ENCODE results near the gene TTC7B. TPM values are rescaled to one million over a fixed set of nuclear protein-coding genes. Genes with fewer than 3 reads are reported as not detected.

Gene TTC7B
- total RNA-seq, 2 donors from 2014 or later, result 25.0 to 40.7 TPM

DNA sequence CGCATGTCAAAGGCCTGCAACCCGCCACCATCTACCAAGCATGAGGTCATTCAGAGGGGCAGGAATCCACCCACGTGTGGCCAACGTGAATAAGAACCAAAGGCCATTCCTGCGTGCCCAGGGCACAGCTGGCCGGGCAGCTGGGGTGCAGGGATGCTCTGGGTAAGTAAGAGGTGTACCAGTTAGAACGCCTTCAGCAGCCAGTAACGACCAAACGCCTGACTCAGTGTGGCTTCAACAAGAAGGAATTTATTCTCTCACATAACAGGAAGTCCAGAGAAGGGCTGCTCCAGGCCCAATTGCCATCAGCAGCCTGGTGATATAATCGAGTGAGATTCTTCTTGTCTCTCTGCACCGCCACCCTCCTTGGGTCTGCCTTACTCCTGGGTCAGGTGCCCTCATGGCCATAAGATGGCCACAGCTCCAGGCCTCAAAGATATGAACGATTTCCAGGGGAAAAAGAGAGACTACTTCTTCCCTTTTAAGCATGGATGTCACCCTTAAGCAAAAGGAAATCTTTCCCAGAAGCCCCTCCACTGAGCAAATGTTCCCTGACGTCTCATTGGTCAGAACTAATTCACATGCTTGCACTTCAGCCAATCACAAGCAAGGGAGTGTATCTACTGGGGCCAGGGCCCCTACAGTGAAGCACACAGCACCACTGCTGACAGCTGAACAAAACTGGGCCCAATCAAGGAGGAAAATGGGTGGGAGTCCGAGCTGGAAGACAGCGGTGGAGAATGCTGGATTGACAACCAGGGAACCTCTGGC is 7.3 kb downstream of the TTC7B start:
- Histone ChIP-seq H3K27ac (no peak overlapping the region), H3K36me3 (no peaks in the 10 kb centered on the region), H3K4me3 (no peak overlapping the region), H3K27me3 (replicated peaks; ENCODE audit: insufficient read depth) (no peaks in the 10 kb centered on the region), H3K9me3 (no peaks in the 10 kb centered on the region), H3K4me1 (replicated peaks) (no peaks in the 10 kb centered on the region)
- intact Hi-C loops (cut with DNase I), result no loop called here
- TF ChIP-seq CTCF (IDR thresholded peaks at IDR 0.05) (no peak), POLR2AphosphoS5 (IDR thresholded peaks at IDR 0.05) (no peak), POLR2A (IDR thresholded peaks at IDR 0.05) (no peak)
- WGBS, result 93% methylated on average over 15 of the region's 15 CpGs
- DNase-seq (ENCODE audit: low spot score), result no peak

DNA sequence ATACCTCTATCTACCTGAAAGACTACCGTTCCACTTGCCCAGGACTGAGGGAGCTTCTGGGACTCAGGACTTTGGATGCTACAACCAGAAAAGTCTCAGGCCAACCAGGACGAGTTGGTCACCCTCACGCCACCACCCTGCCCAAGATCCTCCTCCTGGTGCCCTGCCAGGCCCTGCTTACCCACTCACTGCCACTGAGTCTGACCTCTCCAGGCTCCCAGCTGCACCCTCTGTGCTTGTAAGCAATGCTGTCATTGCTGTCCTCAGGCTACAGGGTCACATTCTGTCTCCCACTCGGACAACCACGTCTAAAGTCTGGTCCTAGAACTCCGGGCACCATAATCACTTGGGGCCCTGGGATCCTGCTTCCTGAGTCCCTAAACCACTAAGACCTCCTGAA is 9.2 kb downstream of the TTC7B start:
- no peak for DNase-seq (ENCODE audit: low spot score)
- 82% methylated on average over 6 of the region's 6 CpGs for WGBS
- Histone ChIP-seq H3K4me1 (replicated peaks) (no peaks in the 10 kb centered on the region), H3K9me3 (no peaks in the 10 kb centered on the region), H3K36me3 (no peaks in the 10 kb centered on the region), H3K27ac (no peak overlapping the region), H3K27me3 (replicated peaks; ENCODE audit: insufficient read depth) (no peaks in the 10 kb centered on the region), H3K4me3 (no peak overlapping the region)
- intact Hi-C loops (cut with DNase I), result no loop called here
- no peak for TF ChIP-seq CTCF (IDR thresholded peaks at IDR 0.05)
- TF ChIP-seq POLR2AphosphoS5 (IDR thresholded peaks at IDR 0.05), result no peak
- no peak for TF ChIP-seq POLR2A (IDR thresholded peaks at IDR 0.05)

DNA sequence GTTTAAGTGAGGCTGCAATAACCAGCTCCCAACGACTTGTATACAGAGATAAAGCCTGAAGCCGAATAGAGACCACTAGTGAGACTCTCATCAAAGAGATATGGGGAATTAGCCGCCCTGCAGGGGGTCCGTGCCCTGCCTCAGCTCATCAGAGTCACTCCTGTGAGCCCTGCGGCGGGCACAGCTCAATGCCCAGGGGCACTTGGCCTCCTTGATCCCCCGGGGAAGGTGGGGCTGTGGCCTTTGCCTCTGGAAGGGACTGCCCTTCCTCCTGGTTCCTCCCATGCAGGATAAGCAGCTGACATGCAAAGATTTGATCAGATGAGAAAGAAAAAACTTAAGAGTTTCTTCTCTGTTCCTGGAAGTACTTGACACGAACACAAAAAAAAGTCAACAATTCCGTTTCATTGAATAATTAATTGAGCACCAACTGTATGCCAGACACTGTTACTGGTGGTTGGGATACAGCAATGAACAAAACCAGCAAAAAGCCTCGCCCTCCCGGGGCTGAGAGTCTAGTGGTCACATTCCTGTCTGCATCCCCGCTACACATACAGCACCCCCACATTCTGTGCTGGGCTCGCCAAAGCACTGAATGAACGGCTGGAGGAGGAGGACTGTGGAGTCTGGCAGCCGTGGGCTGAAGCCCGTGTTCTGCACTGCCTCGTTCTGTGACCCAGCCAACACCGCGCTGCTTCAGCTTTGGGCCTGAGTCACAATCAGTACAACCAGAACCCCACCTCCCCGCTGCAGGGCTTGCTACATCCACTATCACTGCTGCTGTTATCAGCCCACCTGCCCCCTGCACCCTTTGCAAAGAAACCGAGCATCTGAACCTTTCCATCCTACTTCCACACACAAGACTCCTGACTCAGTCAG is 10.3 kb downstream of the TTC7B start:
- H3K9me3 ChIP-seq, result no peaks in the 10 kb centered on the region
- no peaks in the 10 kb centered on the region for H3K27me3 ChIP-seq (replicated peaks; ENCODE audit: insufficient read depth)
- H3K4me1 ChIP-seq (replicated peaks), result no peaks in the 10 kb centered on the region
- H3K27ac ChIP-seq, result no peak overlapping the region
- 78% methylated on average over 16 of the region's 21 CpGs for WGBS
- no peak overlapping the region for H3K4me3 ChIP-seq
- no peak for DNase-seq (ENCODE audit: low spot score)
- intact Hi-C loops (cut with DNase I), result no loop called here
- H3K36me3 ChIP-seq, result no peaks in the 10 kb centered on the region
- no peak for TF ChIP-seq CTCF (IDR thresholded peaks at IDR 0.05)
- no peak for TF ChIP-seq POLR2A (IDR thresholded peaks at IDR 0.05)
- TF ChIP-seq POLR2AphosphoS5 (IDR thresholded peaks at IDR 0.05), result no peak

DNA sequence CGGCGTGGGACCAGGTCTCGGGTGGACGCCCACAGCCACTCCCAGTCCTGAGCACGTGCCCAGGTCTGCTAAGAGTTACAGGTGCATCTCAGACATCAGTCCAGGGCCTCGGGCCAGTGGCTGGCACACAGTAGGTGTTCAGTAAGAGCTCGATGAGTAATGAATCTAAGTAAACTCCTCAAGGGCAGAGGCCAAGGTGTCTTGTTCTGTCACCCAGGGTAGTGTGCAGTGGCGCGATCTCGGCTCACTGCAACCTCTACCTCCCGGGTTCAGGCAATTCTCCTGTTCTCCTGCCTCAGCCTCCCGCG is 11.2 kb downstream of the TTC7B start:
- TF ChIP-seq CTCF (IDR thresholded peaks at IDR 0.05), result no peak
- no peak for TF ChIP-seq POLR2AphosphoS5 (IDR thresholded peaks at IDR 0.05)
- no peak for TF ChIP-seq POLR2A (IDR thresholded peaks at IDR 0.05)
- DNase-seq (ENCODE audit: low spot score), result no peak
- Histone ChIP-seq H3K36me3 (no peaks in the 10 kb centered on the region), H3K27ac (no peak overlapping the region), H3K4me3 (no peak overlapping the region), H3K27me3 (replicated peaks; ENCODE audit: insufficient read depth) (no peaks in the 10 kb centered on the region), H3K4me1 (replicated peaks) (no peaks in the 10 kb centered on the region), H3K9me3 (no peaks in the 10 kb centered on the region)
- 94% methylated on average over 13 of the region's 13 CpGs for WGBS
- intact Hi-C loops (cut with DNase I), result no loop called here

All from prostate gland (tissue), 2 donors.